DMS153 (cell line): ENCODE data around the gene BMAL2.

Source experiments
- DNase-seq: peaks from one replicate; lab custom pipeline; 2025; lab: John Stamatoyannopoulos, UW

BMAL2 gene

DNA sequence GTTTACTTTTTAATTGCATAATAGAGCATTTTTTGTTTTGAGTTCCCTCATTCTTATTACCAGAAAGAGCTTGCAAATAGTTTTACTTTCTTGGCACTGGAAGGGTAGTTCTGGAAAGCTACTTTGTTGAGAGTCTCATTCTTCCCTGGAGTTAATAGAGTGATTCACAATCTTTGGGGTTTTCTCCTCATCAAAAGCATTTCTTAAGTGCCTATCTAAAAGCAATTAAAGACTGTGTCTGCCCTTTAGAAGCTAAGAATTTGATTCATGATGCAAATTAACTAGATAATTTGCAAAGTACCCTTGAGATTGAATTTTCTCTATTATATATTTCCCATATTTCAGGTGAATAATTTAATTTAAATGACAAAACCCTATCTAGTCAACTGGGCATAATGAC, 8.1 kb upstream of the BMAL2 start:
- DNase-seq, result no peak

GRCh38 chr12:27330846-27331245, 1.8 kb upstream of the BMAL2 start:
- DNase-seq, result no peak

- no peak for DNase-seq
These were observed 1.2 kb upstream of the BMAL2 start for GRCh38 chr12:27331291-27331926.

GRCh38 chr12:27331927-27332324, 710 bp upstream of the BMAL2 start:
- DNase-seq, result no peak

DNA sequence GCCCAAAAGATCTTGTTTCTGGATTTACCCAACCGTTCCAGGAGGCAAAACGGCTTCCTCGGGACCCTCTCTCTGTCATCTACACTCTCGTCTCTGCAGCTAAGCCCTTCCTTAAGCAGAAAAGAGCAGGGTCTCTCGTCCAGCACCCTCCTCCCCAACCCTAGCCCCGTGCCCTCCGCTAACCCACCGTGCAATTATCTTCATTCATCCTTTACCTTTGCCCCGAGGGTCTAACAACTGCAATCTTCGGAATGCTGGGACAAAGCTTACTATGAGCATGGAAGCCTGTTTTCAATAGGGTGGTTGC, 276 bp upstream of the BMAL2 start:
- no peak for DNase-seq

- no peak for DNase-seq
These were observed 870 bp downstream of the BMAL2 start for GRCh38 chr12:27333403-27334009.

DNA sequence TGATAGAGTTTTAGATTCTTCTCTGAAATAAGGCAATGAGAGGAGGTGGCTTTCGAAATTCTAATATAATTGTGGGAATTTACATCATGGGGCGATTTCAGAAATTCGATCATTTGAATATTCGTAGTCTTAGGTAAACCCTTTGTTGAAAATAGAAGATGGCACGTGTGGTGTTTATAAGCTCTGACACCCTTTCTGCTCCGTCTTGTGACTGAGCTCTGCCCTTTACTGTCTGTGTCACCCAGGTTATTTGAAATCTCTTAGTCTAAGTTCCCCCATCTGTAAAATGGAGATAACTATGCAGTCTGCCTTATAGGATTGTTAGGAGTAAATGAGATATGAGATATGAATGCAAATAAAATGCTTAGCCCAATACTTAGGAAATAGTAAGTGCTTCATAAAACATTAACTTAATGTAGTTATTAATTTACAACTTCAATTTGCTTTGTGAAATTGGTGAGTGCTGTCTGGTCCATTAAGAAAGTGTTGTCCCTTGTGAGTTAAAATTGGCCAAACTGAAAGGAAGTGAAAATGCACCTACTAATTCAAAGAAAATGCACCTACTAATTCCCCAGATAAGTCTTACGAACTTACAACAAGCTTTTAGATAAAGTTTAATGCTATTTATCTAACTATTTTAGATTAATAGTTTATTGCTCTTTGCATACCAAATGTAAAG, 1.5 kb downstream of the BMAL2 start:
- no peak for DNase-seq

GRCh38 chr12:27334721-27335082, 2.1 kb downstream of the BMAL2 start:
- no peak for DNase-seq

GRCh38 chr12:27335364-27336281, 3.0 kb downstream of the BMAL2 start:
- no peak for DNase-seq

GRCh38 chr12:27336282-27336653, 3.6 kb downstream of the BMAL2 start:
- DNase-seq, result no peak

- no peak for DNase-seq
These were observed 4.7 kb downstream of the BMAL2 start for GRCh38 chr12:27337376-27337775.

- DNase-seq, result no peak
These were observed 5.8 kb downstream of the BMAL2 start for GRCh38 chr12:27338473-27338872.

GRCh38 chr12:27340971-27341370, 8.3 kb downstream of the BMAL2 start:
- DNase-seq, result no peak

- no peak for DNase-seq
These were observed 9.9 kb downstream of the BMAL2 start for GRCh38 chr12:27342536-27342935.

GRCh38 chr12:27343255-27344000, 10.8 kb downstream of the BMAL2 start:
- no peak for DNase-seq

- DNase-seq, result no peak
These were observed 11.6 kb downstream of the BMAL2 start for GRCh38 chr12:27344246-27344645.

GRCh38 chr12:27344760-27345159, 12.1 kb downstream of the BMAL2 start:
- DNase-seq, result no peak

DNA sequence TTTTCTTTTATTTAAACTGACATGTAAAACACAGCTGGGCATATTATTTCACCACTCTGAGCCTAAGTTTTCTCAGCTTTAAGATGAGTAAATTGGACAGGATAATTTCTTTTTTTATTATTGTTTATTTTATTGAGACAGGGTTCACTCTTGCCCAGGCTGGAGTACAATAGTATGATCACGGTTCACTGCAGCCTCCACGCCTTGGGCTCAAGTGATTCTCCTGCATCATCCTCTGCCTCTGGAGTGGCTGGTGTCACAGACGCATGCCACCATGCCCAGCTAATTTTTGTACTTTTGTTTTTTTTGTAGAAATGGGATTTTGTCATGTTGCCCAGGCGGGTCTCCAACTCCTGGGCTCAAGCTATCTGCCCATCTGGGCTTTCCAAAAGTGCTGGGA, 12.7 kb downstream of the BMAL2 start:
- DNase-seq, result no peak

- no peak for DNase-seq
These were observed 15.1 kb downstream of the BMAL2 start for GRCh38 chr12:27347779-27348178.

DNA sequence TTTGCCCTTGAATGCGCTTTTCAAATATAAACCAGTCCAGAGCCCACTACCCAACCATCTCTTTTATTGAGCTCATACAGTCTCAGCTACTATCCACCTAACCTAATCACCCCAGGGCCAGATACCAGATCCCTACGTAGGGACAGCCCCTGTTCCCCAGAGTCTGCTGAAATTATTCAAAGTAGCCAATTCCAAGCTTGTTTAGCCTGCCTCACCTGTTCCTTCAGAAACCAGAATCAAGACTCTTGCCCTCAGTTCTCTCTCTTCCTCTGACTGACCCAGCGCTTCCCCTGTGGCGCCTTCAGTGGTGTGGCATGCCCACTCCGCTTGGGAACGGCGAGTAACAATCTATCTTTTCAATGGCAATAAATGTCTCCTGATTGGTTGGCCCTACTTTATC, 18.8 kb downstream of the BMAL2 start:
- DNase-seq, result no peak

- DNase-seq, result no peak
These were observed 22.9 kb downstream of the BMAL2 start for GRCh38 chr12:27355486-27355885.

GRCh38 chr12:27355979-27356378, 23.3 kb downstream of the BMAL2 start:
- no peak for DNase-seq
